ENCODE data around the gene TUBA1A. TPM values are rescaled to one million over a fixed set of nuclear protein-coding genes. Genes with fewer than 3 reads are reported as not detected.
A peak's percentile ranks its signal among the peaks of the same experiment; 100 is the strongest.
"Not testable (repeated sequence)": the region's sequence is repeated elsewhere in the genome, so short reads cannot be mapped to it uniquely, and the experiment has no call there.

The TUBA1A gene
- total RNA-seq, 1 donor from 2014 or later: 107 TPM

DNA sequence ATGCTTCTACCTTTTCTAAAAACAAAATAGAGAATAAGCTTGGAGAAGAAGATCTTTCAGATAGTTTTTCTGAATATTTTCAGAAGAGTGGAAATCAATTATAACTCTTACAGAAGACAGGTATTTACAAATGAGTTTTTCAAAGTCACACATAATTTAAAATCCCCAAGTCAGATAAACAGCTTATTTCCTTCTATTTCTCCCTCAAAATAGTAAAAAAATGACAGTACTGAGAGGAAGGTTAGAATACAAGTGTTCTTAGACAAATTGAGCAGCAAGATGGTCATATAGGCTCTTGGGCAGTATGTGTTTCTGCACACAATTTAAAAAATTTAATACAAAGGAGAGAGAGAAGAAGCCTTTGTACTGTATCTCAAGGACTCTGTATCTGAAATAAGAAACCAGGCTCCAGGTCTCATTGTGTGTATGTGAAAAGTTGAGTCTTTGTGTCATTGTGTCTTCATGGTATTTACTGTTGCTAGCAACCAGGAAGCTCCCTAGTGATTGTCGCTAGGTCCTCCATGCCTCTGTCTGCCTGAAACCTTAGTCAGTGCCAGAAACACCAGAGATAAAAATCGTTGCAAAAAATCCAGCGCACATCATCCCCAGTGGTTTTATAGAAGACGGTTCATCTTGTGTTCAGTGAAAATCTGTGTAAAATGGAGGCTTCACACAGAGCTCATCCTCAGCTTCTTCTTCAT is 12.9 kb upstream of the TUBA1A start:
- no peak for DNase-seq (ENCODE audit: low spot score)

DNA sequence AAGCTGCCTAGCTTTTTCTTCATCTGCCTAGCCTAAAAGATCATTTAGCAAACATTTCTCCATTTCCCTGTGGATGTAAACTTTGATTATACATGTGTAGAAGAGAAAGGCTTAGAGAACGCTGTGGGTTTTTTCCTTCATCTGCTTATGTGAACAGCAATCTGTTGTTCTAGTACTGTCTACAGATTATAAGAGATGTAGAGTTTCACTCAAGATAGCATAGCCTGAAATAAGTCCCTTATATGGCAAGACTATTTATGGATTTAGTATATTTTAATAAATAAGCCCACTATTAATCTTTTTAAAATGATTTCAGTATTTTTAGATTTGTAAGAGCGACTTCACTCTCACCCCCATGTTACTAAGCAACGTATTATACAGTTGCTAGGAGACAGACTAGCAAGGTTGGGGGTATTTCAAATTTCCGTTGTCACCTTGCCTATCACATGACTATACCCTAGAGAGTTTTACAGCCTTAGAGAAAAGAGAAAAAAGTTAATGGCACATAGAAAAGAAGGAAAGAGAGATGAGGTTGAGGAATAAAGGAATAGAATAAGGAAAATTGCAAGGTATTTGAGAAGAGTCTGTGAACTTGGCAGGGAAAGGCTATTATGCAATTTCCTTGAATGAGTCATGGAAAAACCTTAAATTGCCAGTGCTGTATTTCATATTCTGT is 12.2 kb upstream of the TUBA1A start:
- no peak for DNase-seq (ENCODE audit: low spot score)

DNA sequence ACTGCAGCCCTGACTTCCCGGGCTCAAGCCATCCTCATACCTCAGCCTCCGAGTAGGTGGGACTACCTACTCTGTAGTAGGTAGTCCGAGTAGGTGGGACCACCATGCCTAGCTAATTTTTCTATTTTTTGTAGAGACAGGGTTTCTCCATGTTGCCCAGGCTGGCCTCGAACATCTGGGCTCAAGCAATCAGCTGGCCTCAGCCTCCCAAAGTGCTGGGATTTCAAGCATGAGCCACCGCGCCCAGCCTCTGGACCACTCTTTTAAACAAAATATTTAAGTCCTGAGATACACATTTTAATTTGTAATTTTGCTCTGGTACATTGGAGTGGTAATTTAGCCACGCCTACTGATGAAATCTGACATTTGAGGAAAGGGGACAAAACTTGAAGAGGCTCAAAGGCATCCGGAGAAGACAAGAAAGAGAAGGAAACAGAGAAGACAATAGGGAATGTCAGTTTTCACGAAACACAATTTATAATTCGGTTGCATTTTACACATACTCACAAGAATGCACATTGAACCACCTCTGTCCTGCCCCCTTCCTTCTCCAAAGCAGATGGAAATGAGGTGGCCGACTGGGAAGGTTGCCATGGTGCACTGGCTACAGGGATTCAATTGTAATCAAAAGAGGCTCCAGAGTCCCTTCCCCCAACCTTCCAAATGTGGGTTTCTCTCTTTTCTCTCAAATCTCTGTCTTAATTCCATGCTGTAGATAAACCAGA is 9.7 kb upstream of the TUBA1A start:
- DNase-seq (ENCODE audit: low spot score): no peak

DNA sequence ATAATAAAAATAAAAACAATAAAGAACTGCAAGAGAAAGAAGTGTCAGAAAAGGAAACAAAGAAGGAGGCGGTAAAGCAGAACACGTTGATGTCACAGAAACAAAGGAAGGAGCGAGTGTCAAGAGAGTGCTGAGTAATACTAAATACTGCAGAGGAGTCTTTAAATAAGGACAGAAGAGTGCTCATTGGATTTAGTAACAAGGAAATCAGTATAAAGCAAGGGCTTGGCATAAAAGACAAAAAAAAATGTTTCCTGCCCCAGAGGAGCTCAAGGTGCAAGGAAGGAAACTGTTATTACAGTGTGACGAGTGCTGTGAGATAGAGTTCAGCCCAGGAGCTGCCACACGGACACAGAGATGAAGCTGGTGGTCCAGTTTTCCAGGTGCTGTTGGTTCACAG is 8.4 kb upstream of the TUBA1A start:
- no peak for DNase-seq (ENCODE audit: low spot score)

DNA sequence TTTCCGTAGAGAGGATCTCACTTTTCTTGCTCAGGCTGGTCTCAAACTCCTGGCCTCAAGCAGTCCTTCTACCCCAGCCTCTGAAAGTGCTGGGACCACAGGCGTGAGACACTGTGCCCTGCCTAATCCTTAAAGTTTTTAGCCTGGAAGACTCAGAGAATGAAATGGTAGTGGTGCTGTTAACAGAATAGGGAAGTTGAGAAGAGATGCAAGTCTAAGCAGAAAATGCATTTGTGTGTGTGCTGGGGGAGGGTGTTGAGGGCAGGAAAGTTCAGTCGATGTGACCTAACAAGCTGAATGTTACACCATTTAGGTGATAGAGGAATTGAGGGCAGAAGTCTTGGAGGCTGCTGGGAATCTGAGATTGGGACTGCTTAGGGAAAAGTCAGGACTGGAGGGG is 6.9 kb upstream of the TUBA1A start:
- no peak for DNase-seq (ENCODE audit: low spot score)

DNA sequence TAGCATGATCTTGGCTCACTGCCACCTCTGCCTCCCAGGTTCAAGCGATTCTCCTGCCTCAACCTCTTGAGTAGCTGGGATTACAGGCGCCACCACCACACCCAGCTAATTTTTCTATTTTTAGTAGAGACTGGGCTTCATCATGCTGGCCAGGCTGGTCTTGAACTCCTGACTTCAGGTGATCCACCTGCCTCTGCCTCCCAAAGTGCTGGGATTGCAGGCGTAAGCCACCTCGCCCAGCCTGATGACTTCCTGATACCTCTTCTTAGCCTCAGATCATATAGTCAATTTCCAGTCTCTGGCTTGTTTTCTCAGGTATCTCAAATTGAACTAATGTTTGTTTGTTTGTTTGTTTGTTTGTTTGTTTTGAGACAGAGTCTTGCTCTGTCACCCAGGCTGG is 4.9 kb upstream of the TUBA1A start:
- peak; percentile 19 for DNase-seq (ENCODE audit: low spot score)

DNA sequence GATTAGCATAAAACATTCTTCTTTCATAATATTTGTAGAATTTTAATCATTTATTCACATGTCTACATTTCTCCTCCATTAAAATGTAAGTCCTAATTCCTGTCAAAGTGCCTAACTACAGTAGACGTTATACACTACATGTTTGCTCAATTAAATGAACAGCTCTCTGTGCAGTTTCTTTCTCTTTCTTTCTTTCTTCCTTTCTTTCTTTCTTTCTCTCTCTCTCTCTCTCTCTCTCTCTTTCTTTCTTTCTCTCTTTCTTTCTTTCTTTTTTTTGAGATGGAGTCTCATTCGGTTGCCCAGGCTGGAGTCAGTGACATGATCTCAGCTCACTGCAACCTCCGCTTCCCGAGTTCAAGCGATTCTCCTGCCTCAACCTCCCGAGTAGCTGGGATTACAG is 2.6 kb upstream of the TUBA1A start:
- not testable (repeated sequence) for DNase-seq (ENCODE audit: low spot score)

DNA sequence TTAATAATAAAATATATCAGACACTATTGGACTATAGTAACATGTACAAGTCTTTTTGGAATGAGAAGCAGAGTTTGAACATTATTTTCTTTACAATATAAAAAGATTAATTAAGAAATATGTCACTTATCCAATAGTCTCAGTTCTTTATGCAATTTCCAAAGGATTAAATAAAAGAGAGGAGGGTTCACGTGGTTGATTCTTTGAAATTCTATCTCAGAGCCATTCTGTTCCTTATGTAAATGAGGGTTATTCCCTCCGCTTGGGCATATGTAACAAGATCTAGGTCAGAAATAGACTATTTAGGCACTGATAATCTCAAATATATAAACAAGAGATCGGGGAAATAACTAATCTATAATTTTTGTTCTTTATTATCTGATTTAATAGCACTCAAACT is 2.1 kb upstream of the TUBA1A start:
- no peak for DNase-seq (ENCODE audit: low spot score)

DNA sequence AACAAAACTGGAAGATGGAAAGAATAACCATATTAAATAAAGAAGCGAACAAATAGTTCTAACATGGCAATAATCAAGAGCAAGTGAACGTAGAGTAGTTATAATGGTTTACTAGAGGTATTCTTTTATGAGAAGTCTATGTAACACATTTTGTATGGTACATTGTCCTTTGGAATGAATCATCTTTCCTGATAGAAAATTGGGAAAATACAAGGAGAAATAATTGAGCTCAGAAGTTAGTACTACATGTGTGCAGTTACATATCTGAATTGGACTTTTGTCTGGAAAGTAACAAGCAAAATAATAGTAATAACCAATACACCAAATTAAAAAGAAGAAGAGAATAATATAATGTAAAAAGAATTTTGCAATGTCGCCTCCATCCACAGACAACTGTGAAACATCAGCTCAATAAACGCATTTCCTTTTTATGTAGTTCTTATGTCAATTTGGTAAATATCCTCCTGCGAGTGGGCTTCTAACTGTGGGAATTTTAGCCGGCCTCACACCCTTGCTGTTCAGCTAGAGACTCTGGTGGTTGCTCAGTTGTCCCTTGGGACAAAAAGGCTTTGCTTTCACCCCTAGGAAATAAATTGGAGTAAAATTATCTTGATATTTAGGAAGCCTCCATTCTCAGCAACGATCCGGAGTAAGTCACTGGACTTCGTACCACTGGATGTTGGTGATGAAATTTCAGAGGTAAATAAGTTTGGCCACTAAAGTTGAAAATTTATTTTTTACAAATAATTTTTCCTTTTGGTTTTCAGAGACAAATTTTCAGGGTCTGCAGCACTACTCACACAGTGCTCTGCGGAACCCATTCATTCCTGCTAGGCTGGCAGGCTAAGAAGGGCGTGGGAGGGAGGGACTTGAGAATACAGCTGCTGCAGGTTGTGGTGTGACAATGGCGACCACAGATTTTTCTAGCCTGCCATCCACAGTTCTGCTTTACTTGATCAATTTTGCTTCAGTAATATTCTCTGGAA is 1.1 kb upstream of the TUBA1A start:
- DNase-seq (ENCODE audit: low spot score): no peak

DNA sequence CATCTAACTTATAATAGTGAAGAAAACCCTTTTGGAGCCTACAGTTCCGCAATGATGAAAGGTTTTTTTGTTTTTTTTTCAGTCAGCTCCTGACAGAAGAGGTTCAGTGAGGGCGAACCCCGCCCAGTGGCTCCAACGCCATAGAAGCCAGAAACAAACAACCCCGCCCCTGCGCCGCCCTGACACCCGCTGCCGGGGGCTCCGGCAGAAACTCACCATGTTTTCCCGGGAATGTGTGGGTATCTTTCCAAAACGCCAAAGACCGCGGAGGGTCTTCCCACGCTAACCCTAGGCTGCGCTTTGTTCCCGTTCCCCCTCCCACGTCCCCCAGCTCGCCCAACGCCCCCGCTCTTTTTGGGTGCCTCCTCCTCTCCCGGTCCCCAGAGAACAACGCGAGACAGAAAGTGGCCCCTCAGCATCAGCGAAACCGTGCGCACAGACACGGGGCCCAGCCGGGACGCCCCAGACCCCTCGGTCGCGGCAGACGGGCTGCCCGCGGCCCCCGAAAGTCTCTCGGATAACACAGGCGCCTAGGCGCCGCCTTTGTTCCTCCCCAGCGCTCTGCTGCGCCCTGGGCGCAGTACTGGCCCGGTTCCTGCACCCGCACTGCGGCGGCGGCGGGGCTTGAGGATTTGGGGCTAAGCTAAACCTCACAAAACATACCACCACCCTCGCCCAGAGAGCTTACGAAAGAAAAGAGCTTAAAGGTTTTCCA is 522 bp downstream of the TUBA1A start:
- peak; percentile 85 for DNase-seq (ENCODE audit: low spot score)

DNA sequence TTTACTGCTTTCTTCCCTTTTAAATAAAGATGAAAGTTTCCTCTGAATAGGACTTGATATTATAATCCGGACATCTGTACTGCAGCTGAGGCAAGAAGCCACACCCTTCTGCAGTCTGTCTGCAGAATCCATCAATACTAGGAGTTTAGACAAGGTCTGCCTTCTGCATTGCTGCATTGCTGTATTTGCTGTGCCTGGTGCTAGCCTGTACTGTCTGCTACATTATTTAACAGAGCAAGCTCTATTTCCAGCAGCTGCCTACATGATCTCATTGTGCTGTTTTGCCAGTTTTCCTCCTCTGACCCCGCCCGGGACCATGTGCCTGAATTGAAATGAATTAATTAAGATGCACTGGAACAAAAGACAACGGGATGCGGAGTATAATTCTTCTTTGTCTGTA is 1.7 kb downstream of the TUBA1A start:
- DNase-seq (ENCODE audit: low spot score): peak; percentile 63

DNA sequence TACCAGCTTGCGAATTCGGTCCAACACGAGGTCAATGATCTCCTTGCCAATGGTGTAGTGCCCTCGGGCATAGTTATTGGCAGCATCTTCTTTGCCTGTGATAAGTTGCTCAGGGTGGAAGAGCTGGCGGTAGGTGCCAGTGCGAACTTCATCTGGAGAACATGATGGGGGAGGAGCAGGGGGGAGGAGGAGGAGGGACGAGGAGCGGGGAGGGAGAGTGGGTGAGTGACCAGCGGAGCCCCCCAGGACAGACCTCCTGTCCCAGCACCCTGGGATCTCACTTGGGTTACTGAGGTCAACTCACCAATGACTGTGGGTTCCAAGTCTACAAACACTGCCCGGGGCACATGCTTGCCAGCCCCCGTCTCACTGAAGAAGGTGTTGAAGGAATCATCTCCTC is 2.6 kb downstream of the TUBA1A start:
- not testable (repeated sequence) for DNase-seq (ENCODE audit: low spot score)

DNA sequence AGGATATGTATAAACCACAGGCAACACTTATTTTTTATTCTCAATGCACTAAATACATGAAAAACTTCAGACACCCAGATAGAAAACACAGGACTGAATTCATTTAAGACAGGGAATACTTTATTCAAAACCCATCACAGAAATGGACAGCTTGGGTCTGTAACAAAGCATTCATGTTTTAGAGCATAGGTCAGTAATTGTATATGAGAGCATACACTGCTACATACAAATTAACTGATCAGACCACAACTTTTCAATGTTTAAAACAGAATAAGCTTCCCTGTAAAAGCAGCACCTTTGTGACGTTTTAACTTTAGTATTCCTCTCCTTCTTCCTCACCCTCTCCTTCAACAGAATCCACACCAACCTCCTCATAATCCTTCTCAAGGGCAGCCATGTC is 4.2 kb downstream of the TUBA1A start:
- not testable (repeated sequence) for DNase-seq (ENCODE audit: low spot score)

DNA sequence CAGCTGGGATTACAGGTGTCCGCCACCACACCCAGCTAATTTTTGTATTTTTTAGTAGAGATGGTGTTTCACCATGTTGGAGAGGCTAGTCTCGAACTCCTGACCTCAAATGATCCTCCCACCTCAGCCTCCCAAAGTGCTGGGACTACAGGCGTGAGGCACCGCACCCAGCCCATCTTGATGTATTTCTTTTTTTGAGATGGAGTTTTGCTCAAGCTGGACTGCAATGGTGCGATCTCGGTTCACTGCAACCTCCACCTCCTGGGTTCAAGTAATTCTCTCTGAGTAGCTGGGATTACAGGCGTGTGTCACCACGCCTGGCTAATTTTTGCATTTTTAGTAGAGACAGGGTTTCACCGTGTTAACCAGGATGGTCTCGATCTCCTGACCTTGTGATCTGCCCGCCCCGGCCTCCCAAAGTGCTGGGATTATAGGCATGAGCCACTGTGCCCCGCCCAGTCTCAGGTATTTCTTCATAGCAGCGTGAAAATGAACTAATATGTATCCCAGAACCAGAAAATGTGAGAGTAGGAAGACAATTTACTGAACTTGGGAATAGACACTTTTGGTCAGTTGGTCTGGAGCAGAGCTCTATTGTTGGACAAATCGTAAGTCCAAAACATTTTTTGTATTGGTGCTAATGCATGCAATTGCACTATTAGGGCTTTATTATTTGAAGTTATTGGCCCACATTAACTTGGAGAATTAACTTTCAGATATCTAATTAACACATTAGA is 5.5 kb downstream of the TUBA1A start:
- DNase-seq (ENCODE audit: low spot score): not testable (repeated sequence)

DNA sequence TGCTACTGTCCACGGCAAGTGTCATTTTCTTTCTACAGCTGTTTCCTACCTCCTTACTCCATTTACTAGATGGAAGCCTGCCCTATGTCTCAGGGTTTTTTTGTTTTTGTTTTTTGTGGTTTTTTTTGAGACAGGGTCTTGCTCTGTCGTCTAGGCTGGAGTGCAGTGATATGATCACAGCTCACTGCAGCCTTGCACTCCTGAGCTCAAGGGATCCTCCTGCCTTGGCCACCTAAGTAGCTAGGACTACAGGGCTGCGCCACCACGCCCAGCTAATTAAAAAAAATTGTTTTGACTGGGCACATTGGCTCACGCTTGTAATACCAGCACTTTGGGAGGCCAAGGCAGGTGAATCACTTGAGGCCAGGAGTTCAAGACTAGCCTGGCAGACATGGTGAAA is 14.7 kb downstream of the TUBA1A start:
- no peak for DNase-seq (ENCODE audit: low spot score)

DNA sequence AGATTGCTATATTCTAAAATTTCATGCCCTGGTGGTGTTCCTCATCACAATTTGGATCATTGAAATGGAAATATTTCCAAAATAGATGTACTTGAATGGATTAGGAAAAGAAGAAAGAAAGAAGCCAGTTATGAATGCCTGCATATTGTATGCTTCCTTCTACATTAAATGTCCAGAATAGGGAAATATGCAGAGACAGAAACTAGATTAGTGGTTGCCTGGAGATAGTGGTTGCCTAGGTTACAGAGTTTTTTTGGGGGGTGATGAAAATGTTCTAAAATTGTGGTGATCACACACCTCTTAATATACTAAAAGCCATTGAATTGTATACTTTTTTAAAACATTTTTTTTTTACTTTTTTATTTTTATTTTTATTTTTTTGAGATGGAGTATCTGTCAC is 18.0 kb downstream of the TUBA1A start:
- DNase-seq (ENCODE audit: low spot score): no peak

DNA sequence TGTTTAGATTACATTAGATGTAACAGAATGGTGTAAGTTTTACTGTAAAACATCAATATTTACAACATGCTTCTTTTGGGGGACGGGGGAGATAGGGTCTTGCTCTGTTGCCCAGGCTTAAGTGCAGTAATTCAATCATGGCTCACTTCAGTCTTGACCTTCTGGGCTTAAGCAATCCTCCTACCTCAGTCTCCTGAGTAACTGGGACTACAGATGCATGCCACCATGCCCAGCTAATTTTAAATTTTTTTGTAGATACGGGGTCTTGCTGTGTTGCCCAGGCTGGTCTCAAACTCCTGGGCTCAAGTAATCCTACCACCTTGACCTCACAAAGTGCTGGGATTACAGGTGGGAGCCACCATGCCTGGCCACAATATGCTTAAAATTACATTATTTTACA is 23.8 kb downstream of the TUBA1A start:
- no peak for DNase-seq (ENCODE audit: low spot score)

DNA sequence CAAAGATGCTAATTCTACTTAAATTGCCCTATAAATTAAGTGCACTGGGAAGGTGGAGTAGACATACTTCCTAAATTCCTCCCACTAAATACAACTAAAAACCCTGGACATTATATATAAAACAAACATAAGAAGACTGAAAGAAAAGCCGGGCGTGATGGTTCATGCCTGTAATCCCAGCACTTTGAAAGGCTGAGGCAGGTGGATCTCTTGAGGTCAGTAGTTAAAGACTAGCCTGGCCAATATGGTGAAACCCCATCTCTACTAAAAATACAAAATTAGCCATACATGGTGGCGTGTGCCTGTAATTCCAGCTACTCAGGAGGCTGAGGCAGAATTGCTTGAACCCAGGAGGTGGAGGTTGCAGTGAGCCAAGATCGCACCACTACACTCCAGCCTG is 27.0 kb downstream of the TUBA1A start:
- DNase-seq (ENCODE audit: low spot score): not testable (repeated sequence)

DNA sequence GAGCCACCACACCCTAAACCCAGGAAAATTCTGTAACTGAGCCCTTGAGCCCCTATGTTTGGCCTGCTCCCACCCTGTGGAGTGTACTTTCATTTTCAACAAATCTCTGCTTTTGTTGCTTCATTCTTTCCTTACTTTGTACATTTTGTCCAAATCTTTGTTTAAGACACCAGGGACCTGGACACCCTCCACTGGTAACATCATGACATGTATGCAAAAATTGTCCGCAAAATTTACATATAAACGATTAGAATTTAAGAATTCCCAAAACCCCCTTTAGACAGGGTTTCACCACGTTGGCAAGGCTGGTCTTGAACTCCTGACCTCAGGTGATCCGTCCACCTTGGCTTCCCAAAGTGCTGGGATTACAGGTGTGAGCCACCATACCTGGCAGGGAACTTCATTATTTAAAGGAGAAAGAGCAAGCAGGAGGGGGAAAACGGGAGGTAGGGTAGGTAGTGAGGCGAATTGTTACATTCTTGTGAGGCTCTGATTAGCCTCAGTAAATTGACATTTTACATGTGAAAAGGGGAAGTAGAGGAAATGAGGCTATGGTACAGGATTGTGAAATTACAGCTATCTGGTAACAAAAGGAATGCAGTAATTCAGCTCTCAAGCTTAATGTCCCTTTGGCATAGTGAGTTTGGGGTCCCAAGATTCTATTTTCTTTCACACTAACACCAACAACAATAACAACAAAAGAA is 27.6 kb downstream of the TUBA1A start:
- no peak for DNase-seq (ENCODE audit: low spot score)

DNA sequence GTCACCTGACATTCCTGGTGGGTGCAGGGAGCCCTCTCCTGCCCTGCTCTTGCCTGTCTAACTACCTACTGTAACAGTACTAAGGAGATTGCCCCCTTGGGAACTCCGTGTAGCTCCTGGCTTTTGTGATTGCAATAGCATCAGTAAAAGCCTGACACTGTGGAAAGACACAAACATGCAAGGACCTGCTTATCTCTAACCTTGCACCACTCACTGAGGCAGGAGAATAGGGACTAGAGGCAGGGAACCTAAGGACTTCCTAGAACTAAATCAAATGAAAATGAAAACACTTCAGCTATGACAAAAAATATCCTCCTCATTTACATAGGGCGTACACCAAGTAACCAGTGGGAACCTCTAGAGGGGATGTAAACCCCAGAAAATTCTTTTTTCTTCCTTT is 28.5 kb downstream of the TUBA1A start:
- no peak for DNase-seq (ENCODE audit: low spot score)
